Measurements from ENCODE around the gene NLRC3.

DNA sequence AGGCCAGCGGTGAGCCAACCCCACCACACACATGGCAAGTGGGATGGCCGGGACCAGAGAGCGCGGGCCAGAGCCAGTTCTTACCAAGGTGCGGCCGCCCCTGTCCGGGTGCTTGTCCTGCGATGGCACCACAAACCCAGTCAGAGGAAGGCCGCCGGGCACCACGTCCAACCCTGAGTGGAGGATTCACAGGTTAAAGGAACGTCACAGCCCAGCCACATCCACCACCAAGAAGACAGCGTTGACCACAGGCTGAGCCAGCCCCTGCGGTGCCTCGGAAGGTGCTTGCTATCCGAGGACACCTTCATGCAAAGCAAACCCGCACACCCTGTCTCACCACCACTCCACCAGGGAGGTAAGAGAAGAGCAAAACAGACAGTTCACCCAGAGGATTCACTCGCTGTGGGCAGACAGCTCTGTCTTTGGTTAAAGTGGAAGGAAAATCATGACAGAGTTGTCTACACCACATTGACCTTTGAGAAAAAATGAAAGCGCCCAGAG, 18.4 kb upstream of the NLRC3 start:
- no peak for TF ChIP-seq EZH2 (IDR thresholded peaks at IDR 0.05; ENCODE audit: borderline replicate concordance, insufficient read depth, low read depth, low read length, poor library complexity, severe bottlenecking)
- TF ChIP-seq, protein P1, sequence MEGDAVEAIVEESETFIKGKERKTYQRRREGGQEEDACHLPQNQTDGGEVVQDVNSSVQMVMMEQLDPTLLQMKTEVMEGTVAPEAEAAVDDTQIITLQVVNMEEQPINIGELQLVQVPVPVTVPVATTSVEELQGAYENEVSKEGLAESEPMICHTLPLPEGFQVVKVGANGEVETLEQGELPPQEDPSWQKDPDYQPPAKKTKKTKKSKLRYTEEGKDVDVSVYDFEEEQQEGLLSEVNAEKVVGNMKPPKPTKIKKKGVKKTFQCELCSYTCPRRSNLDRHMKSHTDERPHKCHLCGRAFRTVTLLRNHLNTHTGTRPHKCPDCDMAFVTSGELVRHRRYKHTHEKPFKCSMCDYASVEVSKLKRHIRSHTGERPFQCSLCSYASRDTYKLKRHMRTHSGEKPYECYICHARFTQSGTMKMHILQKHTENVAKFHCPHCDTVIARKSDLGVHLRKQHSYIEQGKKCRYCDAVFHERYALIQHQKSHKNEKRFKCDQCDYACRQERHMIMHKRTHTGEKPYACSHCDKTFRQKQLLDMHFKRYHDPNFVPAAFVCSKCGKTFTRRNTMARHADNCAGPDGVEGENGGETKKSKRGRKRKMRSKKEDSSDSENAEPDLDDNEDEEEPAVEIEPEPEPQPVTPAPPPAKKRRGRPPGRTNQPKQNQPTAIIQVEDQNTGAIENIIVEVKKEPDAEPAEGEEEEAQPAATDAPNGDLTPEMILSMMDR (IDR thresholded peaks at IDR 0.05): no peak
